Progenitor cell of endocrine pancreas (in vitro differentiated cells): ENCODE results near the gene TTLL11. TPM values are rescaled to one million over a fixed set of nuclear protein-coding genes. Genes with fewer than 3 reads are reported as not detected.

Experiments used
- DNase-seq: peaks from one replicate; pipeline ENCODE4 v3.0.0; 2021; ENCODE audit warnings: low spot score; ENCODE audit not compliant: unreplicated experiment
- H3K27ac Mint-ChIP-seq: 2 replicates; pipeline ENCODE4 v1.8.0; 2021; ENCODE audit warnings: mild to moderate bottlenecking, moderate library complexity, mixed read lengths
- H3K27me3 Mint-ChIP-seq: 2 replicates; pipeline ENCODE4 v1.8.0; 2021; ENCODE audit warnings: mixed read lengths
- H3K36me3 Mint-ChIP-seq: 2 replicates; pipeline ENCODE4 v1.8.0; 2022; ENCODE audit warnings: mixed read lengths; ENCODE audit not compliant: insufficient read depth
- H3K4me1 Mint-ChIP-seq: 2 replicates; pipeline ENCODE4 v1.8.0; 2021; ENCODE audit warnings: low read depth, mixed read lengths
- H3K4me3 Mint-ChIP-seq: 2 replicates; pipeline ENCODE4 v1.8.0; 2021; ENCODE audit warnings: low read depth, mild to moderate bottlenecking, moderate library complexity, mixed read lengths
- H3K9me3 Mint-ChIP-seq: 2 replicates; pipeline ENCODE4 v1.8.0; 2021; ENCODE audit warnings: low read depth, mixed read lengths
- total RNA-seq: library from RNA; stranded (reverse); gene quantifications from 2 replicates; pipeline ENCODE4 v1.2.1, GENCODE V29; 2021
- TF ChIP-seq, protein P1 (sequence below): fragments of 200-600 bp; sonication (generic); IDR thresholded peaks from one replicate; pipeline ENCODE4 v1.5.0; 2021; ENCODE audit warnings: antibody characterized with exemption, mild to moderate bottlenecking; ENCODE audit not compliant: unreplicated experiment

Gene TTLL11
- total RNA-seq, 1 donor from 2014 or later, result 5.3 TPM

DNA sequence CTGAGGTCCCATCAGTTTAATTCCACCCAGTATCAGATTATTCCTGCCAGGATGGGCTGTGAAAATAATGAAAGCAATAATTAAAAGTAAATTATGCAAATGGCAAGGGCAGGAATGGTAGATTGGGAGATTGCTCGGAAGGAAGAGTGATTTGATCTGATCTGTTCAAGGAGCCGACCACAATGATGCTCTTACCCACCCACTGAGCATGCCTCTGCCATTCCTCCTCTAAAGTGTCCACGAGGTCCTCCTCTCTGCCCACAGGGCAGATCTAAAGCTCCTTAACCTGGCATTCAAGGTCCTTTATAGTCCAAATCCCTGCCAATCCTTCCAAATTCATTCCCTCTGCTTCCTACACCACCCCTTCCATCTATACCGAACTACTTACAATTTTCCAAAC, 147.8 kb downstream of the TTLL11 start:
- Mint-ChIP-seq H3K9me3 (no peaks in the 10 kb centered on the region), H3K4me3 (no peak overlapping the region), H3K27me3 (peaks cover 23% of the 10 kb centered on the region), H3K4me1 (no peaks in the 10 kb centered on the region), H3K36me3 (no peaks in the 10 kb centered on the region), H3K27ac (no peak overlapping the region)
- TF ChIP-seq, protein P1, sequence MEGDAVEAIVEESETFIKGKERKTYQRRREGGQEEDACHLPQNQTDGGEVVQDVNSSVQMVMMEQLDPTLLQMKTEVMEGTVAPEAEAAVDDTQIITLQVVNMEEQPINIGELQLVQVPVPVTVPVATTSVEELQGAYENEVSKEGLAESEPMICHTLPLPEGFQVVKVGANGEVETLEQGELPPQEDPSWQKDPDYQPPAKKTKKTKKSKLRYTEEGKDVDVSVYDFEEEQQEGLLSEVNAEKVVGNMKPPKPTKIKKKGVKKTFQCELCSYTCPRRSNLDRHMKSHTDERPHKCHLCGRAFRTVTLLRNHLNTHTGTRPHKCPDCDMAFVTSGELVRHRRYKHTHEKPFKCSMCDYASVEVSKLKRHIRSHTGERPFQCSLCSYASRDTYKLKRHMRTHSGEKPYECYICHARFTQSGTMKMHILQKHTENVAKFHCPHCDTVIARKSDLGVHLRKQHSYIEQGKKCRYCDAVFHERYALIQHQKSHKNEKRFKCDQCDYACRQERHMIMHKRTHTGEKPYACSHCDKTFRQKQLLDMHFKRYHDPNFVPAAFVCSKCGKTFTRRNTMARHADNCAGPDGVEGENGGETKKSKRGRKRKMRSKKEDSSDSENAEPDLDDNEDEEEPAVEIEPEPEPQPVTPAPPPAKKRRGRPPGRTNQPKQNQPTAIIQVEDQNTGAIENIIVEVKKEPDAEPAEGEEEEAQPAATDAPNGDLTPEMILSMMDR, result no peak
- no peak for DNase-seq

DNA sequence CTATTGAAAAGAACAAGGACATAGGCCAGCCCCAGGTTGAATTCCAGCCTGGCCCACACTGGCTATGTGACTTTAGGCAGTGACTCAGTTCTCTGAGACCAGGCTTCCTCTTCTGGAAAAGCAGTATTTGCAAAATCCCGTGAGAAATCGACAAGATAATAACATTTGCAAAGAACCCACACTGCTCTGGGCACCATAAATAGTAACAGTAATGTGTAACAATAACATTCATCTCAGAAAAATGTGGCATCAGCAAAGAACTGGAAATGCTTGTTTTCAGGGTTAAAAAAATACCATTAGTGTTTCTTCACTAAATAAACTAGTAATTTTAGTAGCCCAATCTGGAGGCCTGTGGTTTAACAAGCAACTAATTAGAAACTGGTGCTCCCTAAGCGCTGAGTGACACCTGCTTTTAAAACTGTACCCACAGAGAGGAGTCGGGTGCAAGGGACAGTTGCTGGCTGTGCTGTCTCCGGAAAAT, 148.4 kb downstream of the TTLL11 start:
- H3K4me3 Mint-ChIP-seq, result no peak overlapping the region
- H3K27ac Mint-ChIP-seq, result no peak overlapping the region
- peaks cover 20% of the 10 kb centered on the region for H3K27me3 Mint-ChIP-seq

DNA sequence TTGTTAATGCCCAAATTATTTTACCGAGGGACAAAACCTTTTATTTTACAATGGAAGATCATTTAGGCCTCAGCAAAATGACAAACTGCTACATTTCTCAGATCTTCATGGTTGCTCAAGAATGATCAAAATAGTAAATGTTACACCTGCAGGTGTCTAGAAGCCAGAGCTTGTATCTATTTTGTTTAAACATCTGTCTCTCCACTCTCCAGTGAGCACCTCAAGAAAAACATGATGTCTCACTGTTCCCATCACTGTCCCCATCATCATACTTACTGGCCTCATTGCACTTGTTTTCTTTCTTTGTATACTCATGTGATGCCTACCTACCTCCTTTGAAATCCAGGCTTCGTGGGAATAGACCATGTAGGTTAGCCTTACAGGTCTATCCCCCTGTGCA, 149.6 kb downstream of the TTLL11 start:
- no peaks in the 10 kb centered on the region for H3K4me1 Mint-ChIP-seq
- TF ChIP-seq, protein P1, result no peak
- no peak for DNase-seq
- no peak overlapping the region for H3K27ac Mint-ChIP-seq
- H3K4me3 Mint-ChIP-seq, result no peak overlapping the region
- peaks cover 24% of the 10 kb centered on the region for H3K27me3 Mint-ChIP-seq
- H3K9me3 Mint-ChIP-seq, result no peaks in the 10 kb centered on the region
- no peaks in the 10 kb centered on the region for H3K36me3 Mint-ChIP-seq

More for the DNA sequence above, 148.4 kb downstream of the TTLL11 start:
- Mint-ChIP-seq H3K4me1 (no peaks in the 10 kb centered on the region), H3K9me3 (no peaks in the 10 kb centered on the region), H3K36me3 (no peaks in the 10 kb centered on the region)
- TF ChIP-seq, protein P1, result no peak
- DNase-seq, result no peak

DNA sequence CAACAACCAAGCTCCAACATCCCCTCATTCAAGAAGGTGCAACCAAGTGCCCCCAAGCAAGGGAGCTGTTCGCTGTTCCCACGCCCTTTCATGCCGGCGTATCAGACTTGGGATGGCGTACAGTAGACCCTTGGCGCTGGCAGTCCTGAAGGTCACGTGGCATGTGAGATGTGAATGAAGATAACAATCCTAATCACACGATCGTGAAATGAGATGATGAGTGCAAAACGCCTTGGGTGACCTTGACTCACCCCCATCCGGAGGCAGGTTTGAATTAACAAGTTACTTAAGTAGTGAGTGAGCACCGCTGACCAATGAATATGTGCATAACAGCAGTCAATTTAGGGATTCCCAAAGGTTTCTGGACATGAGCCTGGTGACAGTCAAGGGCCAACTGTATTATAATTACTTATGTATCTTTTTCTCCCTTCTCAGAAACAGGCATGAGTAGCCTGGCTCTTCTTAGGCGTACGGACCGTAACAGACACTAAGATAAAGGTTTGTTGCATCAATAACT, 150.2 kb downstream of the TTLL11 start:
- Mint-ChIP-seq H3K4me3 (no peak overlapping the region), H3K27ac (no peak overlapping the region)
- TF ChIP-seq, protein P1, result no peak

DNA sequence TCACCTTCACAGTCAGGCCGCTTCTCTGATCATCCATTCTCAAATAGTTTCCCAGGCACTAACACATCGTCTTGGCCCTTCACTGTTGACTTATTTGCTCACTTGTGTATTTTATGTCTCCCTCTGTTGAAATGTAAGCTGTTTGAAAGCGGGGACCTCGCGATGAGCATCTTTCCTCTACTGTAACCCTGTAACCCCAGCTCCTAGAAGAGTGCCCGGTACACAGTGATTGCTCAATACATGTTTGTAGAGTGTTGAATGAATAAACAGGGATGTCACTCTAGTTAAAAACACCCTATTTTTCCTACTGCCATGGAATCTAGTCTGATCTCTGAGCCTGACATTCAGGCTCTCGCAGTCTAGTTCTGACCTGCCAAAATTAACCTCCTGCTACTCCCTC, 150.8 kb downstream of the TTLL11 start:
- Mint-ChIP-seq H3K9me3 (no peaks in the 10 kb centered on the region), H3K27ac (no peak overlapping the region), H3K4me1 (no peaks in the 10 kb centered on the region), H3K36me3 (no peaks in the 10 kb centered on the region), H3K27me3 (peaks cover 19% of the 10 kb centered on the region), H3K4me3 (no peak overlapping the region)
- no peak for DNase-seq
- TF ChIP-seq, protein P1, result no peak

More for the DNA sequence above, 150.2 kb downstream of the TTLL11 start:
- no peaks in the 10 kb centered on the region for H3K9me3 Mint-ChIP-seq
- H3K27me3 Mint-ChIP-seq, result peaks cover 22% of the 10 kb centered on the region
- no peaks in the 10 kb centered on the region for H3K4me1 Mint-ChIP-seq
- H3K36me3 Mint-ChIP-seq, result no peaks in the 10 kb centered on the region
- DNase-seq, result no peak
